Cortex of kidney (tissue), 1 donor: ENCODE measurements around the gene VEGFC.

Experiments used
- DNase-seq: peaks from one replicate; lab custom pipeline; 2025; lab: John Stamatoyannopoulos, UW

Gene VEGFC

DNA sequence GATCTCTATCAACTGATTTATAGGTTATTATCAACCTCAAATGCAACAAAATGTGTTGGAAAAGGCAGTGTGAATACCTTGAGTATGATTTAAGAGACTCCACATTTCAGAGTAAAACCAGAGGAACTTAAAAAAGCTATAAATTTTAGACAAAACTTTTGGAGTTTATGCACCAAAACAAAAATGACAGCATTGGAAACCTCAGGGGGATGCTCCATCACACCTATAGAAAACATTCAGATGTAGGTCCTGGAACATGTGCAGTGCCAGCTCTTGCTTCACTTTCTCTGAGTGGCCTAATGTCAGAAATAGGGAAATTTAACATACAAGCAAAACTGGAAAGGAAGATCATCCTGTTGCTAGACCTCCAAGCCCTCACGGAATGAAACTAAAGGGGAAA lies 5.8 kb upstream of the VEGFC start:
- no peak for DNase-seq

DNA sequence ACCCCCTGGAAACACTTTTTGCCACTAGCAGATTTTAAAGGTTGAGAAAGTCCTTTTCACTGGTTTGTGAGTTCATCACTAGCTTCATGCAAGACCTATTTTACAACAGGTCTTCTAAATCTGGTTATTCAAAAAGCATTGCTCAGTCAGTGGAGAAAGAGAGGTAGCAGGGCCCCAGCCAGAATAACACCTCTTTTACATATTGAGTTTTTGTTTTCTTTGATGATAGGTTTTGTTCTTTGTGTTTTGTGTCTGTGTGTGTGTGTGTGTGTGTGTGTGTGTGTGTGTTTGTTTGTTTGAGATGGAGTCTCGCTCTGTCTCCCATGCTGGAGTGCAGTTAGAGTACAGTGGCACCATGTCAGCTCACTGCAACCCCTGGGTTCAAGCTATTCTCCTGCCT lies 2.7 kb upstream of the VEGFC start:
- no peak for DNase-seq

DNA sequence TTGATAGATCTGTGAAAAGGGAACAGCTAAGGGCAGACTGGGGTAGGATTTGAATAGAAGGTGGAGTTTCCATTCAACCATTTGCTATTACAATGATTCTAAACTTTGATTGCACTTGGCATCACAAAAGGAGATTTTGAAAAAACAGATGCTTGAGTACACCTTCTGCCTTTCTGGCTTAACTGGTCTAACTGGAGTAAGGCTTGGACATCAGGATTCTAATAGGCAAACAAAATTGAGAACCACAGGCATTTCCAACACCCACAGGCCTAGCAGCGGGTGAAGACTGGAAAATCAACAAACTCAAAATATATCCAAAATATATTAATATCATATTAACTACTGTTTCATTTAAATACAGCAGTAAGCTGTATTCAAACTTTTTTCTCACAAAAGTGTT lies 1.9 kb upstream of the VEGFC start:
- no peak for DNase-seq

DNA sequence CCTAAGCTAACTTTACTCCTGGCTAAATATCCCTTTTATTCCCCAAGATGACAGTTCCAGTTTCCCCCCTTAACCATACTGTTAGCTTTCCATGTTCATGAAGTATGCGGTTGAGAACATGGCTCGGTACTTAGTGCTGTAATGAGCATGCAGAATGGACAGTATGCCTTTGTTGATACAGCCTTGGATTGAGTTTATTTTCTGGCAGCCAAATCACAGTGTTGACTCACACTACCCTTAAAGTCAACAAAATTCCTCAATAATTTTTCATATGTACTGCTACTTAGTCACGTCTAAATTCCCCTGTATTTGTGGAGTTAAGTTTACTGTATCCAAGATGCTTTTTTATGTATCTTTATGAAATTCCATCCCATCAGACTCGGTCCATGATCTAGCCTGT lies 1.4 kb upstream of the VEGFC start:
- DNase-seq, result no peak

DNA sequence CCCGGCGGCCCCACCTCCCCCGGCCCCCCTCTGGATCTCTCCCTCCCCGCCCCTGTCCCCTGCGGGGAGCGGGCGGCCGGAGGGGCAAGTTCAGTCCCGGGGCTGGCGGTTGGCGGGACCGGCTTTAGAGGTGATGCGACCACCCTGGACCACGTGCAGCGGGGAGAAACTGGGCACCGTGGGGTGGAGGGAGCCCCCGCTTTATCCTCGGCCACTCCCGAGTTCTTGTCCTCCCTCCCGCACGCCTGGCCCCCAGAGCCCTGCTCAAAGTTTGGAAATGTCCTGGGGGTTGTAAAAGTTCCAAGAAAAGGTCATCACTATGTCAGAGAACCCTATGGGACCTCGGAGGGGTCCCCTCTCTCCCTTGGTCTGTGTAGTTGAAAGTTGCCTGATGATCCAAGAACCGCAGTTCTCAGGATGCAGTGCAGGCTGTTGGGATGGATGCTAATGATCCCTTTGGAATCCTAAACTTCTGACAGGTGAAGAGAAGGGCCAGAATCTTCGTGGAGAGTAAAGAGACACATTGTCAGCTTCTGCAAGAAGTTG lies 411 bp upstream of the VEGFC start:
- no peak for DNase-seq

DNA sequence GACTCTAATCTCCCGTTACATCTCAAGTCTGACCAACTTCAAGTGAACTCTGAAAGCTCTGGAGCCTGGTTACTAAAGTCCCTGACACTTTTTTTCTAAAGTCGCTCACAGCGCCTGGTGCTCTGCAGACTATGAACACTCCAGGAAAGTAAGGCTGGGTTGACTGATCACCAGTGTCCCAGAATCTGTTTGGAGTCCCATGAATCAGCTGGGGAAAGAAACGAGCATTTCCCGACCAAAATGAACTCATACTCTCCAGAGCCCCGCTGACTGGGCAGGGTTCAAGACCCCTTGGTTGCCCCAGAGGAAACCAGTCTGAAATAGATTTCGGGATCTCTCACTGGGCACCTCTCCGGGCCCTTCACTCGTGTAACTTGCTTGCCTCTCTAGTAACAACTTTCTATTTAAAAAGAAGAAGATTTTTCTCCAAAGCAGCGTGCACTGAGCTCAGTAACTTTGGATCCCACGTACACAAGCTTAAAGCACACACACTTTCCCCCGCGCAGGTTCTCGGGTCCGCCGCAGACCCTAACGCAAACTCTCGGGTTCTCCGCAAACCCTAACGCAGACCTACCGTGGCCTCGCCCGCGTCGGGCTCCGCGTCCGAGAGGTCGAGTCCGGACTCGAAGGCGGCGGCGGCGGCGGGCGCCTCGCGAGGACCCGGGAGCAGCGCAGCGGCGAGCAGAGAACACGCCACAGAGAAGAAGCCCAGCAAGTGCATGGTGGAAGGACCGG lies 964 bp downstream of the VEGFC start:
- no peak for DNase-seq

DNA sequence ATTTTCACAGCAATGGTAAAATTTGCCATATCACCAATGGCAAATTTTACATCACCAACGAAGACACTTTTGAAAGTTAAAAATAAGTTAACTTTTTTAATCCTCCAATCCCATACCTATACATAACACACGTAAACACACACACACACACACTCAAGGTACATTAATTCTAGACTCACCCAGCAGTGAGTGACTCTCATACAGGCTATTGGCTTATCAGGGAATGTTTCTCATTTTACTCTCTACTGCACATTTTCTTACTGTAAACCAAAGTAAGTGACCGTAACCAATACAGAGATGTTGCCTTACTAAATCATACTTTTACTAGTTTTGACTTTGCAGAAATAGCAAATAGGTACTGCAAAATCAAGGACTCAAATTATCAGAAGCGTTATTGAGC lies 2.3 kb downstream of the VEGFC start:
- no peak for DNase-seq

DNA sequence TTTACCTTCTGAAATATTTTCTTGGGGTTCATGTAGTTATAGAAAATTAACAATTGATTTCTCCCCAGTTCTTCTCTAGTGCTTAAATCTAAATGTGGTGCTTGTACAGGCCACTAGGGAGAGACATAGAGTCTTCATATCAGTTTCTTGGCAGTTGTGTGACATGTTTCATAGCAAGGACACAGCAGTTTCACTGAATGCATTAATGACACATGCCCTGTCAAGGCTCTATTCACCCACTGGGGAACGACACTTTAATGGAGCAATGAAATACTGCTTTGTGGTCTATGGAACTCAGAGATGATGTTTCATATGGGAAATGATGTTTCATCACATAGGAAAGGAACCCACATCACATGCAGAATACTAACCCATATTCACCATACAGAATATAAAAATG lies 2.8 kb downstream of the VEGFC start:
- no peak for DNase-seq

DNA sequence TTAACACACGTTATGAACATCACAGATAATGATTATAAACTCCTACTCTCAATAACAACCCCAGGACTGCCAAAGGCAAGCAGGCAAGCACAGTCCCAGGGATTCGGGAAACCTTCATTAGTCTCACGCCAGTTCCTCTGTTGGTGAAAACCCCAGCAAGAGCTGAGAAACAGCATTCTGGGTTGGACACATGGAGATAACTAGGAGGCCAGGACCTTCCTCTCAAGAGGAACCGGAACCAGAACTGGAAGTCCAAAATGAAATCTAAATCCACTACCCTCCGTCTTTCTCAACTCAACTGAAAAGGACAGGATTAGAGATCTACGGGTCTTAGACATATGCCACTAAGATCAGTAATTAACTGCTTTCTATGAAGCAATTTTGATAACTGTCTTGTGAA lies 3.8 kb downstream of the VEGFC start:
- no peak for DNase-seq

DNA sequence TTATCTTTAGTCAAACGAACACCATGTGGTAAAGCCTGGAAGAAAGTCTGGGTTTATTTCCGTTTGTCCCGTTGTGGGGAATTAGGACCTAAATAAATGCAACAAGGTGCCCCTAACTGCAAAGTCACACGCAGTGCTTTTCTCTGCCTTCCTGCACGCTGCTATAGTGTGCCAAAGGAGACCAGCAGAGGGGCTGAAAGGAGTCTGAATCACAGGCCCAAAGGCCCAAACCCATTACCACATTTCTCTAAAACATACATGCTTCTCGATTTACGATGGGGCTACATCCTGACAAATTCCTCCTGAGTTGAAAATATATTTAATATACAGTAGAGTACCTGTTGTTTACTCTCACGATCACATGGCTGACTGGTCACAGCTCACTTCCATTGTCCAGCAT lies 4.5 kb downstream of the VEGFC start:
- no peak for DNase-seq

DNA sequence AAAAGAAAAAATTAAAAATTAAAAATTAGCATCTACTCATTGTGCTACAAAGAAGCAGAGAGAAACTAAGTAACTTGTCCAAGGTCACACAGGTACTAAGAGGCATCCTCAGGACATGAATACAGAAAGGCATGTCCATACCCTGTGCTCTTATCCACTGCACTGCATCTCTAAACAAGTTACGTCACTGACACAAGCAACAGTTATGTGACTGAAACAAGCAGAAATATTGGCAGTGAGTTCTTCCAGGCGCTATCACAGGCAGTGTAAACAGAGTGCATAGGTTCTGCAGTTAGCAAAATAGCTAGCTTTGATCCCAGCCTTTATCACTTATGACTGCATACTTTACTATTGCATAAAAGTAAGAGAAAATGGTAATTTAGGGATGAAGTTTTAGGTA lies 7.9 kb downstream of the VEGFC start:
- DNase-seq, result no peak

DNA sequence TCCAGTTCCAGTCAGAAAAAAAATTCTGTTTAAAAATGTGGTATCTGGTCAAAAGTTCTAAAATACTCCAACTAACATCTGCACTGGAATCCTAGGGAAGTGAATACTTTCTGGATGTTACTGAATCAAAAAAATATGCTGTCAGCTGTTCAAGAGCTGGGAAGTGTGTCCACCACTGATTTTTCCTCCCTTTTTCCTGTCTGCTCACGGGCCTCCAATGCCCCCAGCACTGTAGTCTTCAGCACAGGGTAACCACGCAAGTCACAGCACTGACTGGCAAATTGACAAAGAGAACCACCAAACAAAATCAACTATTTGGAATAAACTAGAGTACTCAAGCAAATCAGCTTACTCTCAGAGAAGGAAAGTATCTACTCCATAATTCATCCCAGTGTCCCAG lies 9.9 kb downstream of the VEGFC start:
- no peak for DNase-seq

DNA sequence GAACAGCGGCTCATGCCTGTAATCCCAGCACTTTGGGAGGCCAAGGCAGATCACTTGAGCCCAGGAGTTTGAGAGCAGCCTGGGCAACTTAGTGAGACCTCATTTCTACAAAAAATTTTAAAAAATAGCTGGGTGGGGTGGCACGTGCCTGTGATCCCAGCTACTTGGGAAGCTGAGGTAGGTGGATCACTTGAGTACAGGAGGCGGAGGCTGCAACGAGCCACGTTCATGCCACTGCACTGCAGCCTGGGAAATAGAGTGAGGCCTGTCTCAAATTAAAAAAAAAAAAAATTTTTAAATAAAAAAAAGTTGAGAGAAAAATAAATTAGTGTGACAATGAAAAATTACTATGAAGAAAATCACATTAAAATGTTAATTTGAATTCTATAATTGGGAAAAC lies 10.5 kb downstream of the VEGFC start:
- no peak for DNase-seq

DNA sequence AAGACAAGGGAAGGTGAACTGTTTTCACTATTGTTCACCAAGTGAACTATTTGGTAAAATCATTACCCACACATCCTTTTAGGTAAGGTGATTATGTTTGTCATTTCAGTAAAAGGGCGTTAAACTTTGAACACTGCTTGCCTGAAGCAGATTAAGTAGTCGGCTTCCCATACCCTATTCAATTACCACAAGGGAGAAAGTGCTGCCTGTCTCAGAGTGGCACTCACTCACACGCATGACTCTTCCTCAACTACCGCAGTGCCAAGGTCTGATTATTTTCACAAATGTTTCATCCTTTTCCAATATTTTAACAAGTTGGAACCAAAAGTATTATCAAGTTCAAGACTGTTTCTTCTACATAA lies 11.0 kb downstream of the VEGFC start:
- no peak for DNase-seq

DNA sequence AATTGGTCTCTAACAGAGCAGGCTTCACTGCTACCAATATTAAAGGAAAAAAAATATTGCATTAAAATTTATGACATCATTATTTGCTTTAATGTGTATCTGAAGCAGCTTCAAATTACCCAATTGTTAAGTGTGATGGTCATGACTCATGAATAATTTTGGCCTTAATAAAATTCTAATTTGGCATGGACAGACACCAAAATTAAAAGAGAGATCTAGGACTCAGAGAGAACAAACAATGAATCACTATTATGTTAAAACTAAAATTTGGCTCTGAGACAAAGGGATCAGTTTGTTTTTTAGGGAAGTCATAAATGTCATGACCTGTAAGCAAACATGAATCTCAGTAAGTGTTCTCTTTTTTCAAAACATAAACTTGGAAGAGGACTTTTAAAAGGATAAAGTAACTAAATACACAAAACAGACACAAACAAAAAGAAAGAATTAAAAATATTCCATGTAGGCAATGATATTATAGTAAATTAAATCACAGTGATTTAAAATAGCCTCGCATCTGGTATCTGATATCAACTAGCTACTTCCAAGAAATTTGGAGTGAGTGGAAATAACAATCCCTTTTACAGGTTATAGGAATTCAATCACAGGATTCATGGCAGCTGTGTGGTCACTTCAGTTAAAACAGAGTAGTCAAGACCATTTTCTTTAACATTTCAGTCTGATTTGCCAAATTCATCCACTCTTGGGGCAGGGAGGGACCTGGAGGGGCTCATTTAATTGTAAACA lies 11.6 kb downstream of the VEGFC start:
- no peak for DNase-seq

DNA sequence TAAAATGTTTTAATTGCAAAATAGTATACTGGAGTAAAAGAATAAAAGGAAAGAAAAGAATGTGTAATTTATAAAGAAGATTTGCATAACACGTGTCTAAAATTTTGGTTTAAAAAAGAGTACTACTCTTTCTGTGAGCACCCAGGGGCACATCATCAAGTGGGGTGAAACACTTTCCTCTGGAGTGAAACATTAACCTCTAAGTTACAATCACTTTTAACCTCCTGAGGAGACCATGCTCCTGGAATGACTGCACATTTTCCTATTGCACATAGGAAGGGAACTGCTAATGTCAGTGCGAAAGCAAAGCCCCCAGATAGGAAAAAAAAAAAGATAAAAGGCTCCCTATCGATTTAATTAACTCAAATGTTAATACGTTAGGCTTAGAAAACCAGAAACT lies 13.3 kb downstream of the VEGFC start:
- no peak for DNase-seq

DNA sequence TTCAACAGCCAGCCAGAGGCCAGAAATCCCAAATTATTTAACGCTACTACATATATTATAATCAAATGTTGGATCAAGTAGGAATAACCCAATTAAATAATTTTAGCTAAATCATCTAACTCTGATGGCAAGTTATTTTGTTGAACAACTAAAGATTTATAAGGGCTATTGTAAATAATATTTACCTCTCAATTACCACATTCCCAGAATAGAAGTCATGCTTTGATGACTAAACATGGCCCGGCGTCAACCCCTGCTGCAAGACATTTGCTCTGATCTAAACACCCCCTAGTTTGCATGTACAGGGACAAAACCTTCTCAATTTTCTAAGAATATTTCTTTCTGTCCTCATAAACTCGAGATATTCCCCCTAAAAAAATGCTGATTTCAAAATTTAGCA lies 14.2 kb downstream of the VEGFC start:
- no peak for DNase-seq

DNA sequence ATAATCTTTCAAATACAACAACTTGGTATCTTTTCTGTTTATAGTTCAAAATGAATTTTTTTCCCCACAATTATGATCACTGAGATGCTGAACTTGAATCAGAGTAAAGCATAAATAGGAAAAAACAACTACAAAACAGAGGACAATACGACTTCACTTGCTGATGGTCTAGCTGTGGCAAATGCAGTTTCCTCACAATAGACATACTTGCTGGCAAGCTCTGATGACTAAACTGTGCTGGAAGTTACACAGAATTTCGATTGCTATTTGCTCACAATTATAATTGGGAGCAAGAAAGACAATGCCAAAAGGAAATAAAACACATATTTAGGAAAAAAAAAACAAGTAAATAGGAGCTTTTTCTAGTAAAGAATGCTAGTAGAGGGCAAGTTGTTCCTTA lies 14.7 kb downstream of the VEGFC start:
- DNase-seq, result no peak

DNA sequence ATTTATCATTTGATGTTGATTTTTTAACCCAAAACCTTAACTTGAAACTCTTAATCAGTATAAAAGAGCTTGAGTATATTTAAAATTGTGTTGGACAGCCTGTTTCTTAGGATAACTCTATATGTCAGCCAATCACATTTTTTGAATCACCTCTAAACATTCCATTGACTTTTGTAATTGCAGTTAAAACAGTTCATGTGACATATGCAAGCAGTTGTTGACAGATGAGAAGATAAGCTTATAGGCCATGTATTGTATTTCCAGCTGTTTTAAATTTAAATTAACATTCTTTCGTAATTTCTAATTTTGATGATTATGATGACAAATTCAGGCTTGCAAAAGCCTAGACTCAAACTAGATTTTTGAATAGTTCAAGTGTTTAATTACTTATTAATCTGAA lies 17.4 kb downstream of the VEGFC start:
- DNase-seq, result no peak

DNA sequence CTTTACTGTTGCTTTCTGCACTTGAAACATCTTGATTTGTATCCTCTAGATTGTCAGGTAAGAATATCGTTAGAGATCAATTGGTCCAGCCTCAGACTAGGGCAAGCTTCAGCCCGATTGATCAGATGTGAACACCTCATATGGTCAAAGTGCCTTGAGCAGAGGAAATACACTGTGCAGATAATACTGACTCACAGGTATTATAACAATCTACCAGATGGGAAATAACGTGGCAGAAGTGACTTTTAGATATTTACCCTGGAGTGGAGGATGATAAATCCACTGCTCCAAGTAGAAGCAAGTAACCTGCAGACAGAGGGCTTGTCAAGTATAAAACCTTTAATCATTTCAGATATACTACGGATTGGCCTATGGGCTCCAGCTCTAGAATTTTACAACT lies 17.9 kb downstream of the VEGFC start:
- no peak for DNase-seq

DNA sequence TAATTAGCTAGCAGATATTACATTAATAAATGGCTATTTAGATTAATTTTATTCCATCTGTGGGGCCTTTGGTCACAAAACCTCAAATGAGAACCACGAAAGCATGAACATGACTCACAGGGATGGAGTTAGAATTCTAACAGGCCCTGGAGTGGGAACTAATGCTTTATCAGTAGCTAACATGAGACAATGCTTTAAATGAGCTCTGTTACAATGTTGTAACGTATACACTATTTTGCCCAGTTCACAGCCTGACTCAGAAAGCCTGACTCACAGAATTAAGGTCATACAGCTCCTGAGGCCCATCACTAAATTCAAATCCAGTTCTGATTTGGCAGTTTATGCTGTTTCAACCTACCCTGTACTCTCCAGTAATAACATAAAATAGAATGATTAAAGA lies 23.2 kb downstream of the VEGFC start:
- DNase-seq, result no peak

DNA sequence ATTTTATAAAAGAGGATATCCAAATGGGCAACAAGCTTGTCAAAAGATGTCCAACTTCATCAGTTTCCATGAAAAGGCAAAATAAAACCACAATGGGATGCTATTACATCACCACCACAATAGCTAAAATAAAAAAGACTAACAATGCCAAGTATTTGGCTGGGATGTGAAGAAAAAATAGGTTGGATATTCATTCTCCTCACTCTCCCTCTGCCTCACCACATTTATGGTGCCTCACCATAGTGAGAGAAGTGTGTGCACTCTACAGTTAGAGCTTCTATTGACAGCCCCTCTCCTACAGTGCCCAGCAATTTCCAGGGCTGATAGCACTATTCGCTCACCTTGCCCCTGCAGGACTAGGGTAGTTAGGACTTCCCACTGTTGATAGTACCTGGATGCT lies 25.5 kb downstream of the VEGFC start:
- no peak for DNase-seq

DNA sequence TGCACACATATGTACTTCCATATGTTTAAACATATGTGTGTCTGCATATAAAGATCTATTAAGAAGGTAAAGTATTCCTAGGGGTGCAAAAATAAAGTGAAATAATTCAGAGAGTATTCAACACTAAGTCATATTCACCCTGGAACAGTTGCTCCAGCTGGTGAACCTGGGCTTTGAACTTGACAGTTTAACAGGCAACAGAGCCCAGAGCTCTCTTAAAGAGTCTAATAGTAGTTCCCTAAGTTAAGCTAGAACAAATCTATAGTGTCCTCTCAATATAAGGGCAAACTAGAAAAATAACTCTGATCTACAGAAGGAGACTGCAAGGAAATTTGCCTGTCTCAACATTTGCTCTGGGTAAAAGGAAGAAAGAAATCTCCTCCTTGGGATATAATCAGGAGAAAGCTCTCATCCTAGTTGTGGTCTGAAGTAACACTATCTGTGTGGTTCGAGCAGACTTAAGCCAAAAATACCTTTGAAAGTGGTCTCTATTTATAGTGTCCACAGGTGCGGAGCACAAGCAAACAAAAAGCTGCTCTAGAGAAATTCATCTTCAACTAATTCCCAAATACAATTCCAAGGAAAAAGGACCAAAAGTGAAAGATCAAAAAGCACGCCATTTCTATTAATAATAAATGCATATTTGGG lies 29.9 kb downstream of the VEGFC start:
- no peak for DNase-seq
